H1 (cell line): ENCODE data around the gene OR51B5. TPM values are rescaled to one million over a fixed set of nuclear protein-coding genes. Genes with fewer than 3 reads are reported as not detected.

Experiments
- CBX5 ChIP-seq: fragments of 300-800, 300-1000 bp; sonication (generic); IDR thresholded peaks from 2 replicates; pipeline ENCODE4 v1.7.1; 2016; ENCODE audit warnings: antibody characterized with exemption, low read length, low read depth
- CBX8 ChIP-seq: fragments of 300-800, 300-1000 bp; sonication (generic); IDR thresholded peaks from 2 replicates; pipeline ENCODE4 v1.7.1; 2016; ENCODE audit warnings: low read depth, low read length, borderline replicate concordance
- CHD7 ChIP-seq: fragments of 300-600 bp; sonication (generic); IDR thresholded peaks from 2 replicates; pipeline ENCODE4 v1.7.1; 2012; ENCODE audit warnings: low read length, moderate library complexity, mild to moderate bottlenecking, inconsistent platforms; ENCODE audit not compliant: insufficient replicate concordance
- EGR1 ChIP-seq: IDR thresholded peaks from 2 replicates; pipeline ENCODE4 v1.6.1; 2011; ENCODE audit warnings: low read depth, low read length, borderline replicate concordance
- KDM1A ChIP-seq: fragments of 200-600, 300-600 bp; sonication (generic); IDR thresholded peaks from 2 replicates; pipeline ENCODE4 v1.7.1; 2016; ENCODE audit warnings: mild to moderate bottlenecking, low read length, borderline replicate concordance
- SIX5 ChIP-seq: IDR thresholded peaks from 2 replicates; pipeline ENCODE4 v1.6.1; 2011; ENCODE audit warnings: mild to moderate bottlenecking, low read depth, low read length
- polyA plus RNA-seq, 7 experiments: library from polyadenylated mRNA; depleted of rRNA in 3 of 7; stranded (reverse) in 5 of 7; unstranded in 2 of 7; fragments of >200 nt in 5 of 7; fragments of 200-250 nt in 2 of 7; gene quantifications; 1 replicate in 5 of 7; 2 replicates in 1 of 7; 4 replicates in 1 of 7; pipeline versions ENCODE4 v1.2.1 to v1.2.3, GENCODE V29; 2011 to 2013; ENCODE audit warnings: missing spikeins in 2 of 7, mixed read lengths in 2 of 7
- total RNA-seq: library from RNA; stranded (reverse); fragmentation: NEBNext Ultra II Directional; extraction: Animal tissue kit (Norgen Biotek cat#: 25700); gene quantifications from 2 replicates; pipeline ENCODE4 v1.2.1, GENCODE V29; 2021

OR51B5 gene
- total and polyA plus RNA-seq, 2 of the 8 experiments (the other 6 are each of a cell fraction or from before 2014, with no cell fraction given), result not detected

DNA sequence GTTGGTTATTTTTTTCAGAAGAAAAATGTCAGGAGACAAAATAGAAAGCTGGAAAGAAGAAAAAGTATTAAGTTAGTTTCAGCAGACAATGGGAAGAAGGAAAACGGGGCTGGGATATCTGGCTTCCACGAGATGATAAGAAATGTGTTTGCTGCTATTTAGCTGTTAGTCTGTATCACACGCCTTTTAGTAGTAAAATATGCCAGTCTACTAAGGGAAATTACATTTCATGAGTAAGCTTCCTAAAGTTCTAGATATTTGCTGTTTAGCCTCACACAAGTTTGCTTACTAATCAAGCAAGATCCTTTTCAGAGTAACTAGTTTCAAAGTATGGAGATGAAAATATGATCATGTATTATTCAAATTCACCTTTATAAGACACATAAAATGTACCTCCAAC, 43.1 kb downstream of the OR51B5 start (continued):
- TF ChIP-seq CHD7 (no peak), EGR1 (no peak), KDM1A (no peak), CBX5 (no peak), SIX5 (no peak), CBX8 (no peak)
